ENCODE measurements around the gene PHF13.

The PHF13 gene

GRCh38 chr1:6602669-6603237, 10.8 kb upstream of the PHF13 start, which contains the start of gene KLHL21:
Gene KLHL21, minus strand, starts transcription at chr1:6602869. Its CDS starts 52 bp downstream, at chr1:6602817.
- DNase-seq: peak; percentile 44

- DNase-seq: no peak
Measured at GRCh38 chr1:6603238-6603914, 10.2 kb upstream of the PHF13 start.

GRCh38 chr1:6603915-6604558, 9.5 kb upstream of the PHF13 start:
- DNase-seq: peak; percentile 24

GRCh38 chr1:6612641-6613360, 730 bp upstream of the PHF13 start:
- no peak for DNase-seq

GRCh38 chr1:6614019-6614928, 743 bp downstream of the PHF13 start:
- DNase-seq: no peak

GRCh38 chr1:6614929-6615785, 1.6 kb downstream of the PHF13 start:
- no peak for DNase-seq

GRCh38 chr1:6619045-6619444, 5.5 kb downstream of the PHF13 start:
- no peak for DNase-seq

GRCh38 chr1:6621429-6622391, 8.2 kb downstream of the PHF13 start:
- no peak for DNase-seq

GRCh38 chr1:6622396-6623152, 9.0 kb downstream of the PHF13 start:
- DNase-seq: no peak

GRCh38 chr1:6623269-6623965, 9.9 kb downstream of the PHF13 start:
- DNase-seq: no peak

- DNase-seq: peak; percentile 51
Measured at GRCh38 chr1:6624710-6625583, 11.4 kb downstream of the PHF13 start, which contains the start of gene THAP3. Gene THAP3, plus strand, starts transcription at chr1:6624868. Its CDS starts 351 bp downstream, at chr1:6625219.

GRCh38 chr1:6625584-6626149, 12.1 kb downstream of the PHF13 start:
- DNase-seq: no peak

- no peak for DNase-seq
Measured at GRCh38 chr1:6627031-6627430, 13.5 kb downstream of the PHF13 start.

- no peak for DNase-seq
Measured at GRCh38 chr1:6627841-6628545, 14.5 kb downstream of the PHF13 start.

- DNase-seq: no peak
Measured at GRCh38 chr1:6628971-6629479, 15.5 kb downstream of the PHF13 start.

- DNase-seq: no peak
Measured at GRCh38 chr1:6630027-6630426, 16.5 kb downstream of the PHF13 start.

Measured in DMS153 (cell line).